MCF 10A (cell line): Measurements from ENCODE around the gene RNF111. TPM values are rescaled to one million over a fixed set of nuclear protein-coding genes. Genes with fewer than 3 reads are reported as not detected.

ENCODE experiments used
- BruUV-seq: library from RNA; stranded (reverse); fragments of 400-500 nt; replicated peaks from 2 replicates; lab custom pipeline; 2021; lab: Mats Ljungman, UMichigan
- CTCF ChIA-PET: fragments of 300-600 bp; sonication (Branson Sonifier 250); formaldehyde crosslinking; extraction: SDS; loops from one replicate; lab custom pipeline; 2021; ENCODE audit warnings: antibody characterized with exemption, inconsistent platforms; lab: Yijun Ruan, JAX
- POLR2A ChIA-PET: fragments of 300-600, 350-650 bp; sonication (Branson Sonifier 250); formaldehyde crosslinking; extraction: SDS; loops from one replicate; lab custom pipeline; 2020; ENCODE audit warnings: antibody characterized with exemption, inconsistent platforms; lab: Yijun Ruan, JAX
- DNase-seq: peaks from one replicate; pipeline ENCODE4 v3.0.0-alpha.2; 2018; ENCODE audit not compliant: unreplicated experiment
- H3K27ac Mint-ChIP-seq: one replicate; pipeline ENCODE4 v1.8.0; 2022; ENCODE audit warnings: mild to moderate bottlenecking, low read depth, mixed read lengths; ENCODE audit not compliant: unreplicated experiment
- H3K27me3 Mint-ChIP-seq: one replicate; pipeline ENCODE4 v1.8.0; 2022; ENCODE audit warnings: mixed read lengths; ENCODE audit not compliant: insufficient read depth, unreplicated experiment
- H3K36me3 Mint-ChIP-seq: one replicate; pipeline ENCODE4 v1.8.0; 2022; ENCODE audit warnings: mild to moderate bottlenecking, moderate library complexity, mixed read lengths; ENCODE audit not compliant: insufficient read depth, unreplicated experiment
- H3K4me1 Mint-ChIP-seq: one replicate; pipeline ENCODE4 v1.8.0; 2022; ENCODE audit warnings: mixed read lengths; ENCODE audit not compliant: insufficient read depth, unreplicated experiment
- H3K4me3 Mint-ChIP-seq: one replicate; pipeline ENCODE4 v1.8.0; 2022; ENCODE audit warnings: mild to moderate bottlenecking, moderate library complexity, mixed read lengths; ENCODE audit not compliant: unreplicated experiment
- H3K9me3 Mint-ChIP-seq: one replicate; pipeline ENCODE4 v1.8.0; 2022; ENCODE audit warnings: mixed read lengths; ENCODE audit not compliant: unreplicated experiment
- intact Hi-C: fragments of 100-400 bp; cut with micrococcal nuclease; formaldehyde crosslinking; loops from 2 replicates; pipeline ENCODE4 v1.14.1; 2022
- total RNA-seq: library from RNA; stranded (reverse); gene quantifications from 2 replicates; pipeline ENCODE4 v1.2.3, GENCODE V29; 2022
- TF ChIP-seq, protein P1 (sequence below): fragments of 200-600 bp; IDR thresholded peaks from one replicate; pipeline ENCODE4 v1.8.0; 2022; ENCODE audit warnings: antibody characterized with exemption, mild to moderate bottlenecking; ENCODE audit not compliant: unreplicated experiment

Gene RNF111
- total RNA-seq, 1 experiment from 2014 or later, result 29.2 TPM

DNA sequence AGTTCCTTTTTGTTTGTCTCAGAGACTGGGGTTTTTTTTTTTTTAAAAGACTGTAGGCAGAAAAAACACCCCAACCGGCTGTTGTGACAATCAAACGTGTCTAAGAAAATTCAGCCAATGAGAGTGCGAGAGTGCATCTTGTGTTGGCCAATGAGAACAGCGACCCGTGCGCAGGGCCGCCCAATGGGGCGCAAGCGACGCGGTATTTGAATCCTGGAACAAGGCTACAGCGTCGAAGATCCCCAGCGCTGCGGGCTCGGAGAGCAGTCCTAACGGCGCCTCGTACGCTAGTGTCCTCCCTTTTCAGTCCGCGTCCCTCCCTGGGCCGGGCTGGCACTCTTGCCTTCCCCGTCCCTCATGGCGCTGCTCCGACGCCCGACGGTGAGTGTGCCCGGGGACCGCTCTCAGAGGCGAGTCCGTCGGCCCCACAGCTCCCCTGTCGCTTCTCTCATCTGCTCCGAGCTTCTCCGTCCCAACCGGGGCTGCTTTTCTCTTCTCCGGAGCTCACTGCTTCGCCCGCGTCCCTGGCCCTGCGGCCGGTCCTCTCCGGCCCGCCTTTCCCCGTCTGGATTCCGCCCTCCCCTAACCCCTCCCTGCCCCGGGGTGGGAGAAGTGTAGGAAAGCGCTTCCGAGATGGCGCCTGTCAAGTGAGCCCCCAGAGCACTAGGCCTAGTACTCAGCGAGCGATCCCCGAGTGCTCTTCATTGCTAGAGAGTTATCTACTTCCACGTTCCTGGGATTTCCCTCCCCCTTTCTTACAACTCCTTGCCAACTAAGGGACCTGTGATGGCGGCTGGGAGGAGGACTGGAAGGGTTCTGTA, 117.7 kb downstream of the RNF111 start, which contains the start of gene CCNB2:
TSS of gene CCNB2 (plus strand) at position 235 of the 821 bp plus-strand sequence. CDS start at position 358, 123 bp downstream.
- H3K27me3 Mint-ChIP-seq, result no peaks in the 10 kb centered on the region
- H3K36me3 Mint-ChIP-seq, result peaks cover 34% of the 10 kb centered on the region
- TF ChIP-seq, protein P1, sequence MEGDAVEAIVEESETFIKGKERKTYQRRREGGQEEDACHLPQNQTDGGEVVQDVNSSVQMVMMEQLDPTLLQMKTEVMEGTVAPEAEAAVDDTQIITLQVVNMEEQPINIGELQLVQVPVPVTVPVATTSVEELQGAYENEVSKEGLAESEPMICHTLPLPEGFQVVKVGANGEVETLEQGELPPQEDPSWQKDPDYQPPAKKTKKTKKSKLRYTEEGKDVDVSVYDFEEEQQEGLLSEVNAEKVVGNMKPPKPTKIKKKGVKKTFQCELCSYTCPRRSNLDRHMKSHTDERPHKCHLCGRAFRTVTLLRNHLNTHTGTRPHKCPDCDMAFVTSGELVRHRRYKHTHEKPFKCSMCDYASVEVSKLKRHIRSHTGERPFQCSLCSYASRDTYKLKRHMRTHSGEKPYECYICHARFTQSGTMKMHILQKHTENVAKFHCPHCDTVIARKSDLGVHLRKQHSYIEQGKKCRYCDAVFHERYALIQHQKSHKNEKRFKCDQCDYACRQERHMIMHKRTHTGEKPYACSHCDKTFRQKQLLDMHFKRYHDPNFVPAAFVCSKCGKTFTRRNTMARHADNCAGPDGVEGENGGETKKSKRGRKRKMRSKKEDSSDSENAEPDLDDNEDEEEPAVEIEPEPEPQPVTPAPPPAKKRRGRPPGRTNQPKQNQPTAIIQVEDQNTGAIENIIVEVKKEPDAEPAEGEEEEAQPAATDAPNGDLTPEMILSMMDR, result no peak
- peak within 1 kb of the TSS; percentile 82 for H3K4me3 Mint-ChIP-seq
- BruUV-seq, result no TSS peak
- H3K27ac Mint-ChIP-seq, result peak within 1 kb of the TSS; percentile 91
- POLR2A ChIA-PET, result interaction anchor here (0.7 to 2.8 kb wide), 4 partner anchors 18 to 314 kb away, joined by 3 to 14 read pairs (median 6); no protein-coding TSS in a partner anchor
- CTCF ChIA-PET, result interaction anchor here (1.0 to 5.3 kb wide), 3 partner anchors 39 to 390 kb away, joined by 3 to 25 read pairs (median 3); no protein-coding TSS in a partner anchor
- H3K4me1 Mint-ChIP-seq, result peaks cover 7% of the 10 kb centered on the region
- peak; percentile 96 for DNase-seq
- intact Hi-C loops, result loop anchor here (1.0 to 5.0 kb wide), 3 partner anchors 118 to 878 kb away; partner anchors contain the start of gene RNF111
- no peaks in the 10 kb centered on the region for H3K9me3 Mint-ChIP-seq

DNA sequence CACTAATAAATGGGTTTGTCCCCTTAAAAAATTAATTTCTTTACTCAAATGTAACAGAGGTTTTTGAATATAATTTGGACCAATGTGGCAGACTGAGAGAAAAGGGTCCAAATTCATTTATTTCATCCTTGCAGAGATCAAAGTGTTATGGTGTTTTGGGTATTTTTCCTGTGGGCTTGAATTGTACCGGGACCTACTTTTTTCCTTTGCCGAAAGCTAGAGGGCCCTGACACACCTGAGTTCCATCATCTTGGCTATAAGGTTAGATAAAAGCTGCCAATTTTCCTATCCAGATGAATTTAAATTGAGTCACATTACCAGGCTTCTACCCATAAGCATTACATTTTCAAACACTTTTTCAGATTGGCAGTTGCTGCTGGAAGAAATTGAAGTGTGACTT, 118.4 kb downstream of the RNF111 start:
- Mint-ChIP-seq H3K27ac (peak overlapping the region; percentile 73), H3K27me3 (no peaks in the 10 kb centered on the region), H3K4me1 (peaks cover 7% of the 10 kb centered on the region), H3K36me3 (peaks cover 30% of the 10 kb centered on the region), H3K4me3 (peak overlapping the region; percentile 82), H3K9me3 (no peaks in the 10 kb centered on the region)
- intact Hi-C loops, result loop anchor here (1.0 to 5.0 kb wide), 4 partner anchors 119 to 879 kb away; partner anchors contain the start of gene RNF111
- ChIA-PET POLR2A (interaction anchor here (0.6 to 2.8 kb wide), 9 partner anchors 17 to 395 kb away, joined by 3 to 14 read pairs (median 5); partner anchors contain the start of genes MYO1E and RNF111), CTCF (interaction anchor here (0.7 to 5.3 kb wide), 11 partner anchors 12 to 395 kb away, joined by 3 to 25 read pairs (median 4); no protein-coding TSS in a partner anchor)
- TSS peak; percentile 51 for BruUV-seq
- TF ChIP-seq, protein P1, result no peak
- DNase-seq, result peak; percentile 33

DNA sequence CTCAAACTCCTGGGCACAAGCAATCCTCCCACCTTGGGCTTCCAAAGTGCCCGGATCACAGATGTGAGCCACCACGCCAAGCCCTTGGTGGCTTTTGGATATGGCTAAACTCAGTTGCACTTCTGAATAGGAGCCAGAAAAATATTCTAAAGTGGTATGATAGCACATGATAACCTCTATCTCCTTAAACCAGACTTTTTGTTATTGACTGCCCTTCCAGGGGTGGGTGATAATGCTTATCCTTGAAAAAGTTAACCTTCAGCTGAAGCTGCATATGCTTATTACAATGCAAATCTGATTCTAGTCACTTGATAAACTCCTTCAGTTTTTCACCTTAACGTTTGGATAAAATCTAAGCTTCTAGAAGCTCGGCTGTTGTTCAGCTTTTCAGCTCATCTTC, 123.8 kb downstream of the RNF111 start:
- CTCF ChIA-PET, result interaction anchor here (1.2 to 1.4 kb wide), 2 partner anchors 390 to 417 kb away, joined by 5 to 6 read pairs; no protein-coding TSS in a partner anchor

More for the DNA sequence above, 123.8 kb downstream of the RNF111 start:
- BruUV-seq, result no TSS peak
- no peak overlapping the region for H3K27ac Mint-ChIP-seq
- DNase-seq, result no peak
- H3K9me3 Mint-ChIP-seq, result no peaks in the 10 kb centered on the region
- intact Hi-C loops, result no loop called here
- POLR2A ChIA-PET, result interaction anchor here (0.9 kb wide), 1 partner anchor 12 kb away, joined by 3 read pairs; no protein-coding TSS in a partner anchor
- no peaks in the 10 kb centered on the region for H3K27me3 Mint-ChIP-seq
- TF ChIP-seq, protein P1, result no peak
- no peak overlapping the region for H3K4me3 Mint-ChIP-seq
- no peaks in the 10 kb centered on the region for H3K4me1 Mint-ChIP-seq
- peaks cover 47% of the 10 kb centered on the region for H3K36me3 Mint-ChIP-seq
